GM12873 (cell line): ENCODE data around the gene NRXN3.

Source experiments
- CTCF ChIP-seq: IDR thresholded peaks from 2 replicates; pipeline ENCODE4 v1.5.1; 2012; ENCODE audit warnings: low read depth, mild to moderate bottlenecking, moderate library complexity, low read length, control low read depth; ENCODE audit not compliant: insufficient read depth; ENCODE audit errors: missing control alignments

The NRXN3 gene

GRCh38 chr14:79044894-79045624 is 874.9 kb downstream of the NRXN3 start:
- no peak for TF ChIP-seq CTCF

- no peak for TF ChIP-seq CTCF
These were observed 880.9 kb downstream of the NRXN3 start for GRCh38 chr14:79050787-79051727.

GRCh38 chr14:79051742-79052141 is 881.6 kb downstream of the NRXN3 start:
- no peak for TF ChIP-seq CTCF

GRCh38 chr14:79056879-79057278 is 886.7 kb downstream of the NRXN3 start:
- no peak for TF ChIP-seq CTCF

GRCh38 chr14:79057333-79057732 is 887.2 kb downstream of the NRXN3 start:
- TF ChIP-seq CTCF = no peak

- TF ChIP-seq CTCF = no peak
These were observed 892.1 kb downstream of the NRXN3 start for GRCh38 chr14:79062226-79062625.

- no peak for TF ChIP-seq CTCF
These were observed 894.0 kb downstream of the NRXN3 start for GRCh38 chr14:79064214-79064613.
